Measurements from ENCODE around the gene FCHSD2. TPM values are rescaled to one million over a fixed set of nuclear protein-coding genes. Genes with fewer than 3 reads are reported as not detected.

The FCHSD2 gene
- total and polyA plus RNA-seq, 2 of the 13 experiments (the other 11 are each of a cell fraction or from before 2014, with no cell fraction given): 20.5 to 24.8 TPM

GRCh38 chr11:72807021-72807693 lies 335.0 kb downstream of the FCHSD2 start (continued):
- TF ChIP-seq PRDM4 (CRISPR knock-in tag; IDR thresholded peaks at IDR 0.05; ENCODE audit: borderline replicate concordance) (no peak), ISL2 (CRISPR knock-in tag; IDR thresholded peaks at IDR 0.05) (no peak), ZNF414 (CRISPR knock-in tag; IDR thresholded peaks at IDR 0.05) (no peak), EEA1 (CRISPR knock-in tag; IDR thresholded peaks at IDR 0.05; ENCODE audit: borderline replicate concordance) (no peak), IRX3 (CRISPR knock-in tag; IDR thresholded peaks at IDR 0.05; ENCODE audit: borderline replicate concordance, low read depth) (no peak), RNF2 (conservative IDR thresholded peaks at IDR 0.05; ENCODE audit: low read depth) (no peak), ZNF382 (CRISPR knock-in tag; IDR thresholded peaks at IDR 0.05; ENCODE audit: borderline replicate concordance) (no peak), ELK4 (CRISPR knock-in tag; IDR thresholded peaks at IDR 0.05; ENCODE audit: borderline replicate concordance) (no peak), ZNF546 (CRISPR knock-in tag; conservative IDR thresholded peaks at IDR 0.05) (no peak), CEBPG (CRISPR knock-in tag; IDR thresholded peaks at IDR 0.05) (peak; percentile 63), MBNL3 (CRISPR knock-in tag; conservative IDR thresholded peaks at IDR 0.05) (no peak), MNT (IDR thresholded peaks at IDR 0.05) (no peak), DR1 (CRISPR knock-in tag; IDR thresholded peaks at IDR 0.05) (no peak), TCF7 (IDR thresholded peaks at IDR 0.05; ENCODE audit: low read depth) (0 out of 2 replicates have a peak, but pooled peaks have one; percentile 9), ZBTB8A (CRISPR knock-in tag; IDR thresholded peaks at IDR 0.05; ENCODE audit: borderline replicate concordance, low read depth) (no peak), XRCC5 (optimal IDR thresholded peaks at IDR 0.05; ENCODE audit: low read length) (no peak), SMAD3 (CRISPR knock-in tag; IDR thresholded peaks at IDR 0.05) (no peak), MXD3 (CRISPR knock-in tag; IDR thresholded peaks at IDR 0.05) (no peak), ATF4 (CRISPR knock-in tag; IDR thresholded peaks at IDR 0.05) (no peak), ZNF232 (CRISPR knock-in tag; IDR thresholded peaks at IDR 0.05; ENCODE audit: borderline replicate concordance) (no peak), GATAD2A (CRISPR knock-in tag; IDR thresholded peaks at IDR 0.05) (peak; percentile 58; the same call in 1 of the 2 replicates), MAFK (conservative IDR thresholded peaks at IDR 0.05 in 1 of 2, IDR thresholded peaks at IDR 0.05 in 1 of 2; ENCODE audit: low read length in 2 of 2) (peak in 1 of 2 experiments; percentile 19; a peak in 1 of 4 replicates)
